ENCODE measurements around the gene CPB1. TPM values are rescaled to one million over a fixed set of nuclear protein-coding genes. Genes with fewer than 3 reads are reported as not detected.
"Not testable (repeated sequence)": the region's sequence is repeated elsewhere in the genome, so short reads cannot be mapped to it uniquely, and the experiment has no call there.

The CPB1 gene
- total RNA-seq = not detected in 2 replicates

DNA sequence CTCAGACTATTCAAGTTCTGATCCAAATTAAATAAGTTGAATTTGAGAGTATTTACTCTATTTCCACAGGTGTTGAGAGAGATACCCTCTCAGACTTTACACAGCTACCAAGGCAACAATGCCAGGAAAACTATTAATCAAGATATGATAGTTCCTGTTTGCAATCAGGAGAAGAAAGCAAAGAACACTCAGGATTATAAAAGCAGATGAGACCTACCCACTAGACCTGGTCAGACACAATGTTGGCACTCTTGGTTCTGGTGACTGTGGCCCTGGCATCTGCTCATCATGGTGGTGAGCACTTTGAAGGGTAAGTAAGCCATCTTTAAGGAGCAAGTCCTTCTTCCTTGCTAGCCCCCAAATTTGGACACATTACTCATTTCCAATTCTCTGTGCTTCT lies at the start of gene CPB1:
Gene CPB1 (plus strand): TSS at position 227 of the 400 bp plus-strand sequence. CDS start 13 bp downstream, at position 240.
- no peak for DNase-seq

DNA sequence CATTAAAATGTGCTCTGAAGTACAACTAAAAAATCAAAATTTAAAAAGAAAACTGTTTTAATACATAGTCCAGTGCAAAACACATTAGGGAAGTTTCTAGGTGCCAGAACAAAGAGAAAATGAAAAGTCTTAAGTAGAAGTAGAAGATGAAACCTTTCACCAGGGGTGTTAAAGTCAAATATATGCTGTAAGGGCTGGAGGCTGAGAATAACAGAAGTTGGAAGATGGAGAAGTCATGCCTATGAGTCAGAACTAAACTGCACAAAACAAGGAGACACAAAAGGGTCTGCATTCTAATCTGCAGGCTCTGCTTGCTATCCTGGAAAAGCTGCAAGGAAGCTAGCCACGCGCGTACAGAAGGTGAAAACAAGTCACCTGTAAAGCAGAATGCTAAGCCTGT lies 48.7 kb upstream of the CPB1 start:
- no peak for DNase-seq

DNA sequence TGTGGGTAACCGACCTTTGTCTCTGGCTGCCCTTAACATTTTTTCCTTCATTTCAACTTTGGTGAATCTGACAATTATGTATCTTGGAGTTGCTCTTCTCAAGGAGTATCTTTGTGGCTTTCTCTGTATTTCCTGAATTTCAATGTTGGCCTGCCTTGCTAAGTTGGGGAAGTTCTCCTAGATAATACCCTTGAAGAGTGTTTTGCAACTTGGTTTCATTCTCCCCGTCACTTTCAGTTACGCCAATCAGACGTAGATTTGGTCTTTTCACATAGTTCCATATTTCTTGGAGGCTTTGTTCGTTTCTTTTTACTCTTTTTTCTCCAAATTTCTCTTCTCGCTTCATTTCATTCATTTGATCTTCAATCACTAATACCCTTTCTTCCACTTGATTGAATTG lies 42.6 kb upstream of the CPB1 start:
- DNase-seq = not testable (repeated sequence)

DNA sequence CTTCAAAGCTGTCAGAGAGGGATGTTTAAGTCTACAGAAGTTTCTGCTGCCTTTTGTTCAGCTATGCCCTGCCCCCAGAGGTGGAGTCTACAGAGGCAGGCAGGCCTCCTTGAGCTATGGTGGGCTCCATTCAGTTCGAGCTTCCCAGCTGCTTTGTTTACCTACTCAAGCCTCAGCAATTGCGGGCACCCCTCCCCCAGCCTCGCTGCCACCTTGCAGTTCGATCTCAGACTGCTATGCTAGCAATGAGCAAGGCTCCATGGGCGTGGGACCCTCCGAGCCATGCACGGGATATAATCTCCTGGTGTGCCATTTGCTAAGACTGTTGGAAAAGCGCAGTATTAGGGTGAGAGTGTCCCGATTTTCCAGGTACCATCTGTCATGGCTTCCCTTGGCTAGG lies 41.5 kb upstream of the CPB1 start:
- DNase-seq = not testable (repeated sequence)

DNA sequence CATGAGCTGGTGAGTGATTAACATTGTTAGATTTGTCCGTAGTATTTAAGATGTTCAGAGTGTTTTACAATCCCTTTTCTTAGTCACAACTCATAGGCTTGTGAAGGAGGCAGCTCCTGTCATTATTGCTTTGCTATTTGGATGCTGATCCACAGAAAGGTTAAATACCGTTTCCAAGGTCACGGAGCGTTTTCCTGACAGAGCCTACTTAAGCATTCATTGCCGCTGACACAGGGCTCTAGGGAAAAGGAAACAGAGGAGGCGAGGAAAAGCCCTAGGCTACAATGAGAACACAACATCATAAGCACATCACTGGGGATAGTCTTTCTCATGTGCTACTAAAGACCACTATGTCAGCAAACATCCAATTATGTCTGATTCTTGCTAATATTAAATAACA lies 38.5 kb upstream of the CPB1 start:
- peak; percentile 6 for DNase-seq

DNA sequence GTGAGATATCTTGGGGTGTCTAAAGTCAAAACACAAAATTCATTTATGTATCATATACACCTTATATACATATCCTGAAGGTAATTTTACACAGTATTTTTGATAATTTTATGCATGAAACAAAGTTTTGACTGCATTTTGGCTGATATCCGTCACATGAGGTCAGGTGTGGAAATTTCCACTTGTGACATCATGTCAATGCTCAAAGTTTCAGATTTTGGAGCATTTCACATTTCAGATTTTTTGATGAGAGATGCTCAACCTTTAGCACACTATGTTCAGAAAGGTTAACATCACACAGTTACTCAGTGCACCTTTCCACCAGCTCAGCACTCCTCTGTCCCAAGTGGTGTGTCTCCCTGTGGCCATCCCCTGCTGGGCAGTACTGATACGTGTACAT lies 37.7 kb upstream of the CPB1 start:
- DNase-seq = no peak

DNA sequence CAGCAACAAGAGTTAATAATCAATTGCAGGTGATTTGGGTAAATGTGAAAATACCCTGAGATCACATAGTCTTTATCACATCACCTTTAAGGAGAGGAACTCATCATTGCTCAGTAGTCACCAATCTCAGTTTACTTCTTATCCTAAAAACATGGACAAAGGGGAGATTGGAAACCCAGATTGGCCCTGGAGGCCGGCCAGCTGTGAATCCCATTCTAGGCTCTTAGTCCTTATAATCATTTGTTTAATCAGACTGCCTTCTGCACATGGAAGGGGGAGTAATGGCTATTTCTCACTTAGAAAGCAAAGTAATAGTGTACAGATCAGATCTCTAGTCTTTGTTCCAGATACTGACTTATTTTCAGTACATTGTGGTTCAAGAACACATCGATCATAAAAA lies 37.2 kb upstream of the CPB1 start:
- no peak for DNase-seq

DNA sequence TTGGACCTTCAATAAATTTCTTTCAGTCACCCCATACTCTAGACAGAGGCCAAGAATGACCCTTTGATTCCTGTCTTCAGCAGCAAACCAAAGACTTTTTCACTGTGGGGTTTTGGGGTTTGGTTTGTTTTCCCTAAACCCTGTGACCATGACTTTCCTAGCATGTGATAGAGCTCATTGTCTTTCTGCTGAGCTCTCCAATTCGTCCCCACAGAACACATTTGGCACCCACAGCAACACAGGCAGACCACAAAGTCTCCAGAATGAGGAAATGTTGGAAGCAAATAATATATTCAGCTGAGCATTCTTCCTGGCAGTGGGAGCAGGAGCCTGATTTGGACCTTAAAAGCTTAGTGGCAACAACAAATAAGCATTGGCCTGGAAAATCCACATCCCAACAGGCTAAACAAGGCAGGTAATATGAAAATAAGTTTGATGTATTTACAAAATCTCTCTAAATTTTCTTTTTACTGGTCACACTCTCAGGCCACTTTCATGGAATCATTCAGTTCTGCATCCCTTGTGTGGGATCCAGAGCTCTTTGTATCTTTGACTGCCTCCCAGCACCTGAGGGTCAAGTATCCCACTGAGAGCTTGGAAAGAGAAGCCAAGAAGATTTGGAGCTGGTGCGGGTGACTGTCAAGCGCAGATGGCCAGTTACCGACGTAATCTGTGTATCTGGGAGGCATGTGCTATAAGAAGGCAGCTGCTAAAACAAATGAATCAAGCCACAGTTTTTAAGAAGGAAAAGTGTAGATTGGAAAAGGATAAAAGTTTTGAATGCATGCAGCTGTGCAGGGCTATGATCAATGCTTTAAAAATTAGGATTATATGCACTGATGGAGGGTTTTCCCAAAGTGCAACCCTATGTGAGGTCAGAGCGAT lies 36.5 kb upstream of the CPB1 start:
- DNase-seq = no peak

DNA sequence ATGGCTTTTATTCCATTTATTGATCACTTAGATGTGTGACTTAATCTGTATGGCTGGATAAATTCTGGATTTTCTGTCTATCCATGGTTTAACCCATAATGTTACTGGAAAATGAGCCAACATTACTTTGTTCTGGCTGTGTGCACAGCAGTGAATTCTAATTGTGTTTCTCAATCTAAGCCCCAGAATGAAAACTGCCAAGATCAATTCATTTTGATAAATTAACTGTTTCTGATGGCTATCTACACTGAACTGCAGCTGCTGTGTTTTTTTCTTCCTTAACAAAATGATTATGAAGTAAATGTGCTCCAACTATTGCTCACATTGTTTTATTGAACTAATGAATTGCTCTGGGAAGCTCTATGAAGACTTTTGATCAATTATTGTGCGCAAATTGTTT lies 35.7 kb upstream of the CPB1 start:
- no peak for DNase-seq

DNA sequence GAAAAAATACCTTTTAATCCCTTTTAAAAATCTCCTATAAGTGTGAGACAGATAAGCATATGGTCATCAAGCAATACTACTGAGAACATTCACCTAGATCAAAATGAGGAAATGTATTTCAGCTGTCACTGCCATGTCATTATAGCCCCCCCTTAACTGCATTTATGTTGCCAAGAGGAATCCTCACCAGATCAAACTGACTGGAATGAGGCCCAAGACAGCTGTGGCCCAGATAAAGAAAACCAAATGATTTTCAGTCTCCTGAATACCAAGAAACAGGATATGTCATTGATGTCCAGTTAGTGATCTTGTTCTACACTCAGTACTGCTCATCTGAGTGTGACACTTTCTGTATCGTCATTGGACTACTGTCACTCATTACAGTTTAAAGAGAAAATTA lies 35.1 kb upstream of the CPB1 start:
- no peak for DNase-seq

DNA sequence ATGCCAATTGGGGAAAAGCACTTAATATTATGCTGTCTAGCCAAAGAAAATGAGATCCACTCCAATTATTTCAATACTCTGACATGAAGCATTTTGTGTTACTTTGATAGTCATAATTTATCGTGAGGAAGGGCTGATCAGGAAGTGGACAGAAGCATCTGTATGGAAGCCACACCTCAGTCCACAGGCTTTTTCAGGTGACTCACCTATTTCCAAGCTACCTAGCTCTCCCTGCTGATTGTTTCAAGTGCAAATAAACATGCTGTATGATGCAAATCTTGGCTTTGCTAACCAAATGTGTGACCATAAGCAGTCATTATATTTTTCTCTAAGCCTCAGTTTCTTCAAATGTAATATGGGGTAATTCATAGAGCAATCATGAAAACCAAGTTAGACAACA lies 30.8 kb upstream of the CPB1 start:
- no peak for DNase-seq

DNA sequence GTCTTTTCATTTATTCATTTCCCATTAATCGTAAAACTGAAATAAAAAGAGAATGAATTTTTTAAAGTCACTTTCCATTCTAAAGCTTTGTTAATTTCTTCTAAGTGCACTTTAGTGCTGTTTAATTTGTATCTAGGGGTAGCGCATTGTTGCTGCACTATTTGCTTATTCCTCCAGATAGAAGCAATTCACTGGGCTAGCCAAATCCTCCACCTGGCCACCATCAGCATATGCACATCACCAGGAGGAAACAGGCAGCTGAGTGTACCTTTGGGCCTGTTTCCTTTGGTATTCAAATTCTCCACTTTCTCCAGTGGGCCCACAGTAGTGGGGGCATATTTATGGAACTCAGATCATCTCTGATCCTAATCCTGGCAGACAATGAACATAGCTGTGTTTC lies 29.8 kb upstream of the CPB1 start:
- DNase-seq = no peak

DNA sequence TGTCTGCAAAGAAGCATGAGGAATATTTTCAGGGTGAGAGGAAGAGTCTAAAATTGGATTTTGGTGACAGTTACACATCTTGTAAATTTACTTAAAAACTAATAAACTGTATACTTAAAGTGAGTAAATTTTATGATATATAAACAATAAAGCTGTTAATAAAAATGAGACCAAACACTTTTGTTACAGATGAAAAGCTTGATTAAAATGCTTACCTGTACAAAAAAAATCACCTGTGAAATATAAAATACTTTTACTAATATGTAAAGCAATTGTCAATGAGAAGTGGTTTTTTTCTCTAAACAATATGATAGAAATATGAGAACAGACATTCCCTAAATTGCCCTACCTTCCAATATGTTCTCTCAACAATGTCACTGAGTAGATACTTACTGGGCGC lies 27.2 kb upstream of the CPB1 start:
- DNase-seq = no peak

DNA sequence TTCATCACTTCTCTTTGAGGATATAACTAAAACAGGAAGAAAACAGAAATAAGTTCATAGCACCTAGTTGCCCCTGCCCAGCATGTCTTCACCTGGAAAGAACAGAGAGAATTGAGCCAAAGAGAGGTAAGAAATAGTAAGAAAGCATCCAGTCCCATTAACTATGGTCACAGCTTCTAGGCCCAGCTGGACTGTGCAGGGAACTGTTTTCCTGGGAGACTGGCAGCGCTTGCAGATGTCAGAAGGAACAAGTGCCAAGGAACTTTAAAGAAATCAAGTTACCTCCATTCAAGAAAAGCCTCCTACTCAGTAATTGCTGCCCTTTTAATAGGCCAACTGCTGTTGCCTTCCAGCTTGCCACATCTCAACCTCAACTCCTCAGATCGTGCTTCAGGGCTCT lies 17.8 kb upstream of the CPB1 start:
- DNase-seq = no peak

DNA sequence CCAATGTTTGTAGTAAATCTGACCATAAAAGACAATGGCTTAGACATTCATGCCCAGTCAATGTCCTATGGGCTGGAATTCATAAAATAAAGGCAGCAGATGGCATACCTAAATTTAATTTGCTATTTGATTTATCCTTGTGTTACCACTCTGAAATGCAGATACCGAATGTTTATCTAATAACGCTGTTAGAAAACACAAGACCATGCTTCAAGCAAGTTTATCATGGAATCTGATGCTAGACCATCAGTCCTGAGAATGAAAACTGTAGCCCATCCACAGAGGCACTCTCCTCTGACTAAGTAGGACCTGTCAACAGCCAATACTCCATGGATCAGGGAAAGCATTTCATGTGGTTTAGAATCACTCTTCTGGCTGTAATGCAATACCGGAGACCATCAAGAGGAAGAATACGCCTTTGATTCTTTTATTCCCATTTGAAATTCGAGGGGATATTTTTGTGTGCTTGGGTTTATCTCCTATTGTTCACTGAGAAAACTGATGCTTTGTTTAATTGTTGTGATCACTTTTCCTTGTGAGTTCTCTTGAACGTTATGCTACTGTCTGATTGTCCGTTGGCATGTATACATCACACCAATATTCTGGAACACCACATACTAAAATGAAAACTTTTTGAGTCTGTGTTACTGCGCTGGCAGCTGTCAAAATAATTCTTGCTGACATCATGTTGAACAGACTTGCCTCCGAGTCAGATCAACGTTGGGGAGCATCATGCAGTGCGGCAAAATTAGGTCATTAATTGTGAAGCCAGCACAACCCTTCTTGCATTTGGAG lies 12.1 kb upstream of the CPB1 start:
- no peak for DNase-seq

DNA sequence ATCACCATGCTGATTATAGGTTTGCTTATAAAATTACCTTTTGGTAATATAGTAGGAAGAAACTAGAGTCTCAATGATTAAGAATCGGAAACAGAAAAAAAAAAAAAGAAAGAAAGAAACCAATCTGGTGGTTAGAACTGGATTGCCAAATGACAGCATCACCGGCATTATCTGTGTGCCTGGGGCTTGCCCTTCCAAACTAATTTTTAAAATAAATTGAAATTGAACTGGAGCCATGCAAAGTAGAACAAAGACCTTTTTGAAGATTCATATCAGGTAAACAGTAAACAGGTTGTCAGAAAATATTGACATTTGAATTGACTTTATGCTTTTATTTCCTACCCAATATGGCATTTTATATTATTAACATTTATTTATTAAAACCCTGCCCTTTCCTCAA lies 11.2 kb upstream of the CPB1 start:
- DNase-seq = no peak

DNA sequence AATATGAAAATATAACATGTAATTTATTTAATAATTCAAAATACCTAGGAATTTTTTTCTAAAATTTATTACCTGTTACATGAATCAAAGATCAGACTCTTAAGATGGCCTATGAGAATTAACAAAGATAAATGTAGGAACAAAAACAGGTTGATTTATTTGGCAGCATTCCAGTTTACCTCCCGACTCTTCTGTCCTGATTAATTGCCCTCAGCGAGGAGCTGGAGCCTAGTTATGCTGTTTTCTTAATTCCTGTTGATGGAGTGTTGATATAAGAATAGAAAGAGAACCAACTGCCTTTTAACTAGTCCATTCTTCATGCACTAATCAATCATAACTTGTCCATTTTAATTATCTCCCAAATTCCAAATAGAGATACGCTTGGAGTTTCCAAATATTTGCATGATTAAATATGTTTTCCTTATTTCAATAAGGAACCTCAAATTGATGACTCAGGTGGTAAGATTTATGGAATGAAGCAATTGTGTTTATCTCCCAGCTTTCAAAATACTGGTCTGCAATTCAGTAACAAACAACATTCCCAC lies 10.6 kb upstream of the CPB1 start:
- no peak for DNase-seq

DNA sequence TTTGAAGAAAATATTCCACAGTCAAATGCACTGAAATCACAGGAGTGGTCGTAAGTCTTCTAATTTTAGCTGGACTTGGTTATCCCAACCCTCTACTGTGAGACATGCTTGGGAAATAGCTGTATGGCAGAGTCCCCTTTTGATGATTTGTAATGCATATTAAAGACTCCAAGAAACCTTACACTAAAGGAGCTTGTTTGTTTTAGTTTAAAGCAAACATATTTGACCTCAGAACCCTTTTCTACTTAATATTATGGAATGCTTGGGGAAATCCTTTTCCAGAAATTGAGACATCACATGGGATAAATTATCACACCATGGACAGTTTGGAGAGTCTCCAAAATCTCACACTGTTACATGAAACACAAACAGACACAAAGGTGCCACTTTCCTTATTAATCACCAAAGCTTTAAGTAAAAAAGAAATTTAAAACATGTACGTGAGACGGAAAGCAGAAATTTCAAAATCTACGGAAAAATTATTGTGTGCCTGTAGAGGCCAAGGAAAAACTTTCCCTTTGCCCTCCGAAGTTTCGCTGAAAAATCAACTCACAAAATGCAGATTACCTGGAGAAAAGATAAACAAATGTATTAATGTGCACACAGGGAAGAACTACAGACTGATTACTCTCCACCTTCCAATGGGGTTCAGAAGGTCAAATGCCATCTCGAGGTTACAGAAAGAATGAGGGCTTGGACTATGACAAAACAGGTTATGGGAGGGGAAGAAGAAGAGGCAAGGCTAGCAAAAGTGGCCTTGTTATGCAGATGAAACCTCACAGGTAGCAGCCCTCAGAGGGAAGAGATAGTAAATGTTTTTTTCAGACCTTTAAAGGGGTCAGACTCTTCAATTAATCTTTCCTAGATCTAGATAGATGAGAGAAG lies 7.0 kb upstream of the CPB1 start:
- DNase-seq = no peak

DNA sequence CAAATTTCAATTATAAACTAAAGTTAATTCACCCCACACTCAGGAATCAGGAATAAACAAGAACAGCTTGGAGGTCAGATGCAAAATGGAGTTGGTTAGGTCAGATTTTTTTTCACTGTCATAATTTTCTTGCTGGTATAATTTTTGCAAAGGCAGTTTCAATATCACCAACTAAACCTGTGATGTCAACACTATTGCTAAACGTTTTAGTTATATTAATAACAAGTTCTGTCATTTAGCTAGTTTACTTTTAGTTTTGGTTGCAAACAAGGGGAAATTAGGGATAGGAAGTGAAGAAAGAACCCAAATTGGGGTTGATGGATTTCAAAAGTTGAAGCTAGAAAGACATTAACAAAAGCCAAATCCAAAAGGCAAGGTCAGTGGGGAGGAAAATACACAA lies 4.6 kb upstream of the CPB1 start:
- no peak for DNase-seq

DNA sequence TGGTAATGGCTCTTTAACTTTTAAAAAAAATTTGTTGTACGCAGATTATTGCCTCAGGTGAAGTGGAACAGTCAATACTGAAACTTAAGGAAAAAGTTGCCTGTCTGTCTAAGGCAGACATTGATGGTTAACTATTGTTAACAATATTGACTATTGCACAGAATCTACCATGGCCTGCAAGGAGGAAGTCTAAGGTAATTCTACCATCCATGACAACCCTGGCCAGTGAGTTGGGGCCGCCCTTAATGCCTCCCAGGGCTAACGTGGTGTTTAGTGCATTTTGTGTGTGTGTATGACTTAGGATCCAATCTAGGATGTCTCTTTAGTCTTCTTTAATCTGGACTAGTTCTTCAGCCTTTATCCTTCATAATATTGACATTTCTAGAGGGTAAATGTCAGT lies 2.1 kb upstream of the CPB1 start:
- no peak for DNase-seq

DNA sequence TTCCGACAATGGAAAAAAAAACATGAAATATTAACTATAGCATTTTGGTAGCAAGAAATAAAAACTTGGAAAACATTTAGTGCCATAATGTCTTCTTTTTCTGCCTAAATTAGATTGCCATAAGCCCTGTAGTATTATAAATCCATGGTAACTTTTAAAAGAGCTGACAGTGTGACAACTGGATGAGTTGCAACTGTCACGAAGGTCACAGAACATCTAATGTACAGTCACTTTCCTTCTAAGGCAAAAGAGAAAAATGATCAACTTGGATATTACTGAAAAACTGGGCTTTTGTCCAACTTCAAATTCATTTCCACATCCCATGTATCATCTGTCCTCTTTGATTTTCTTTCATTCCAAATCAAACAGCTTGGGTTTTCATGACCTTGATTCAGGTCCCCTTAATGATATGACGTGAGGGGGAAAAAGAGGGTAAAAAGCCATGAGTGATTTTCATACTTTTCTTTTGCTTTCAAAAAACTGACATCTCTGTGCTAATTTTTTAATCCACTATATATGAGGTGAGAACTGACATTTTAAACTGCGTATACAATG lies 602 bp downstream of the CPB1 start:
- DNase-seq = no peak

DNA sequence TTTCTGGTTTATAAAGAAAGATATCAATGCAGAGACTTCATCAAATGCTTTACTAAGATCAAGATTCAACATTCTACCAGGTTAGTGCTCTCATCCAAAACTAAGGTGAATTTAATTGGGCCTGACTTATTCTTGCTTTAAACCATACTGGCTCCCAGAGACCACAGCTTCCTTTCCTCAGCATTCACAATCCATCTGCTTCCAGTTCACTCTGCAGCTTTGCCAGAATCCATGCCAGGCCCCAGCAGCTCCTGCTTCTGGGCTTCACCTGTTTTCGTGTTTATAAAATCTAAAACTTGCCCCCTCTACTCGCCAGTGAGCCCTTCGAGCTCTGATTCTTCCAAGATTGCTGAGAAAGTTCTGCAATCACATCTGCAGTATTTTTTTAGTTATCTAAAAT lies 2.3 kb downstream of the CPB1 start:
- no peak for DNase-seq
